HG03280 (cell line): ENCODE data around the gene NFATC4.
"Not testable (repeated sequence)": the region's sequence is repeated elsewhere in the genome, so short reads cannot be mapped to it uniquely, and the experiment has no call there.

Experiments used
- ATAC-seq: cut with Tn5 transposase; IDR thresholded peaks from one replicate; pipeline ENCODE4 v1.9.1; 2021; ENCODE audit warnings: mild to moderate bottlenecking, moderate library complexity; ENCODE audit not compliant: unreplicated experiment

NFATC4 gene

DNA sequence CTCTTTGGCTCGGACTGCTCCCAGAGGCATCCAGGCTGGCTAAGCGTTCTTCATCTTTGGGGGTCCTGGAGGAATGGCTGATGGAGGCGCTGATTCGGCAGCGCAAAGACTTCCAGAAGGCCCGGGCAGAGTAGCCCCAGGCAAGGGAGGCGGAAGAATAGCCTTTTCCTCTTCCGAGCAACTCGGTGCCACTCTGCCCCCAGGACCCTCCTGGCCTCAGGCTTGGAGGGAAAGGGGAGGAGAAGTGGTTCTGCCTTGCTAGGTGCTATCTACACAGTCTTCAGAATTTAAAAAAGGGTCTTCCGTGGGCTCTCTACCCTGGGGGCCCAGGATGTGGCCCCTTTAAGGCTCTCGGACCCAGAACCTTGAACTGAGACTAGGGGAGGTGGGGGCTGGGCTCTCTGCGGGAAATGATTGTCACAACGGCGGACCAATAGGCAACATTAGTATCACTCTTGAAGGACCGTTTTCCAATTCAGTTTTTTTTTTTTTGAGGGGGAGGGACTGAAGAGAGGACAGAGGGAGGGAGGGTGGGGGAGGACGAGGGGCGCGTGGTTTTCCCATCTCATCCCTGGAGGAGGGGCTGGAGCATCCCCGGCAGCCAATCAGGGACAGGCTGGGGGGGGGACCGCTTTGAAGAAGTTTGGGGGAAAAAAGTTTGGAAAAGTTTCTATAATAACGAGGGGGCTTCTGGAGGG is at the start of gene NFATC4:
NFATC4 (plus strand) TSS at position 671 of the 698 bp plus-strand sequence. CDS start 157 bp downstream, outside the sequence.
- no peak for ATAC-seq

DNA sequence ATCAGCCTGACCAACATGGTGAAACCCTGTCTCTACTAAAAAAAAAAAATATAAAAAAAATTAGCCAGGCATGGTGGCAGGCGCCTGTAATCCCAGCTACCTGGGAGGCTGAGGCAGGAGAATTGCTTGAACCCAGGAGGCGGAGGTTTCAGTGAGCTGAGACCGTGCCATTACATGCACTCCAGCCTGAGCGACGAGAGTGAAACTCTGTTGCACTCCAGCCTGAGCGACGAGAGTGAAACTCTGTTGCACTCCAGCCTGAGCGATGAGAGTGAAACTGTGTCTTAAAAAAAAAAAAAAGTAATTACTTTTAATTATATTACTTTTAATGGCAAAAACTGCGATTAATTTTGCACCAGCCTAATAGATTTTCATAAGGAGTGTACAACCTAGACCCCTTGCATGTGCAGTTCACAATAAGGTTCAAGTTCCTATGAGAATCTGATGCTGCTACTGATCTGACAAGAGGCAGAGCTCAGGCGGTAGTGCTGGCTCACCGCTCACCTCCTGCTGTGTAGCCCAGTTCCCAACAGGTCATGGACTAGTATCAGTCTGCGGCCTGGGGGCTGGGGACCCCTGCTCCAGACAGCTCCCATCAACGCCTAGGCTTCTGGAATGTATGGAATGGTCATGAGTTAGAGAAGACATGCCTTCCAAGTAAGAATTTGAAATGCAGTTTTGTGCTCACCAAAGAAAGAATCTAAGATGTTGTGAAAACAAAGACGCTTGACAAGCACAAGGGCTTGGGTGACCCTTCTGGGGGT is 46.6 kb upstream of the NFATC4 start:
- ATAC-seq = no peak

DNA sequence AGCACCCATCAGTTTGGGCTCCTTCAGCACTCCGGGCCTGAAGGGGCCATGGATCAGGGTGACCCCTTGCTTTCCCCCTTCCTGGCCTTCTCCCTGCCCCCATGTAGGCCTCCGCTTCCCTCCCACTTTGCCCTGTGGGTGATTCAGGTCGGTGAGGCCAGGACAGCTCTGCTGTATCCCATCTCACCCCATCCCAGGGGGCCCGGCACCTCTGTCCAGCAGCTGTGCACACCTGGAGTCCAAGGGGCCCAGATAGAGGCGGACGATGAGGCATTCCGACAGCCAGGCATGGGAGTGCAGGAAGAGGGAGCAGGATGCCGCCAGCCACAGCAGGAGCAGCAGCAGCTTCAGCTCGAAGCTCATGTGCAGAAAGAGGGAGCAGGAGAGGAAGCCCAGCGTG is 45.3 kb upstream of the NFATC4 start:
- no peak for ATAC-seq

DNA sequence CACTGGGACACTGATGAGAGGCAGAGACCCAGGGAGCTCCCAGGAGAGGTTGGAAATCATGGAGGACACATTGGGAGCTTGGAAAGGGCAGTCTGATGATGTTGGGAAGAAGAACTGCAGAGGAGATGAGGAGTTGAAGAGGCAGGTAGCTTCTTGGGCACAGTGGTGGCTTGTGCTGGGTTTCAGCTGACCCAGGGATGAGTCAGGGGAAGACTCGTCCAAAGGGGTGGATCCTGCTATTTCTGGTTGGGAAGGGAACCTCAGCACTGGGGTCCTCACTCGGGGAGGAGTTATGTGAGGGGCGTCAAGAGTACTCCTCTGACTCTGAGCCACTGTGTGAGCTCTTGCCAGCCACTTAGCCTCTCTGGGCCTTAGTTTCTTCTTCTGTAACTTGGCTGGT is 44.6 kb upstream of the NFATC4 start:
- no peak for ATAC-seq

DNA sequence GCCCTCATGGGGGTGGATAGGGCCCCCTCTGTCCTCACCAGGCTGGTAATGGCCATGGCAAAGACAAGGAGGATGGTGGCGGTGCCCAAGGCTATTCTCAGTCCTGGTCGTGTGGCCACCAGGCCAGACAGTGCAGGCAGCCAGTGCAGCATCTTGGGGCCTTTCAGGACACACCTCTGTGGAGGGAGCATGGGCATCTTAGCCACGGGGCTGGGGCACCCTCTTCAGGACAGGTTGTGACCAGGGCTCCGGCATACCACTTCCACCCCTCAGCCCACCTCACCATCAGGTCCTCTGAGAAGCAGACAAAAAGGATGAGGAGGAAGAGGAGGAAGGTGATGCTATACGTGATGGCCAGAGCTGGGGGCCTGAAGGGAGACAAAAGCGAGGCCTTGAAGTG is 44.0 kb upstream of the NFATC4 start:
- no peak for ATAC-seq

DNA sequence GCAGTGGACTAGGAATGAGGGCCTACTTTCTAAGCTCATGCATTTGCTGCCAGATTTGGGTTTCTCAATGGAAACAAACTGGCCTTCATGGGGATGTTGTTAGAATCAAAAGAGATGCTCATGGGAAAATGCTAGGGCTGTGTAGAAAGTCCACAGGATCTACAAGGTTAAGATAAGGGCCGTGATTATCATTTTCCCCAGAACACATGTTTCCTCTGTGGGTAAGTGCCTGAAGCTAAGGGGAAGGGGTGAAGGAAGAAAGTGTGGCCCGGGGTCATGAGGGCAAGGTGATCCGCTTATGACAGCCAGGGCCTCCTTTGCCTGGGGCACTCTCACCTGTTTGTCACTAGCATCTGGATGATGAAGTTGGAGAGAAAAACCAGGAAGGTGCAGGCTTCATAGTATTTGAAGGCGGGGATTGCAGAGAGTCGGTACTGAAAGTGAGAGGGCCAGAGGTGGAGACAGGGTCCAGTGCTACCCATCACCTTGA is 42.9 kb upstream of the NFATC4 start:
- ATAC-seq = no peak

DNA sequence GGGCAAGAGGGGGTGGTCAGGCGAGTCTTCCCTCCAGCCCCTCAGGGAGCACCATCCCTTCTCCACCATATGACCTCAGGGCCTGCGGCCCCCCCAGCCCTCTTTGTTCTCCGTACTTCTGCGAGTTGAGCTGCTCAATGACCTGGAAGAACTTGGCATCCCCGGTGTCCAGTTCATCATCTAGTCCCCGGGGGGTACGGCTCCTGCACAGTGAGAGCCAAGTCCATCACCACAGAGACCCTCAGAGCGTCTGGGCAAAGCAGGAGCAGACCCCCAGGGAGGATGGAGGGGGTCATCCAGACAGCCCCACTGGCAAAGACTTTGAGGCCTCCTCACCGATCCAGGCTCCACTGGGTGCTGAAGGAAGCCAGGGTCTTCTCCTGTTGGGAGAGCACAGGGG is 42.0 kb upstream of the NFATC4 start:
- ATAC-seq = no peak

DNA sequence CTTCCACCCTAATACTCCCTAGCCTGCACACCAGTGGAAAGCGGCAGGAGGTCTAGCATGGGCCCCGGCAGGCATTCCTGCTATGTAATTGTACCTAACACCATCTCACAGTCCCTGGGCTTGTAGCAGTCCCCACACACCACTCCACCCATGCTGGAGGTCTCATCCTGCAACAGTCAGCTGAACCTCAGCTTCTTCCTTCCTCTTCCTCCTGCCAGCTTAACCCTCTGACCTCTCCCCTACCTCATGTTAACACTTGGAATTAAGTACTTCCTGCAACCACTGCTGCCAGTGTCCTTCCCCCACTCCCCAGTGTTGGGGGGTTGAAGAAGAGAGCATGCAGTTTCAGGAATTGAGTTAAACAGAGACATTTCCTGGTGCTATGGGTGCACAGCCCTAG is 40.7 kb upstream of the NFATC4 start:
- no peak for ATAC-seq

DNA sequence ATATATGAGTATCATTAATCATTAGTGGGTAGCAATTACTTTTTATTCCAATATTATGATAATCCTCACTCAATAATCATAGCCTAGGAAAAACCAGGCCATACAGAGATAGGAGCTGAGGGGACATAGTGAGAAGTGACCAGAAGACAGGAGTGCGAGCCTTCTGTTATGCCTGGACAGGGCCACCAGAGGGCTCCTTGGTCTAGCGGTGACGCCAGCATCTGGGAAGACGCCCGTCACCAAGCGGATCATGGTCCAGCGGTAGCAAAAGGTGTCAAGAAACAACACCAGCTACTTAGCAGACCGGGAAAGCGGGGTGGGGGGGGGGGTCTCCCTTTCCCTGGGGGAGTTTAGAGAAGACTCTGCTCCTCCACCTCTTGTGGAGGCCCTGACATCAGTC is 40.1 kb upstream of the NFATC4 start:
- ATAC-seq = not testable (repeated sequence)

DNA sequence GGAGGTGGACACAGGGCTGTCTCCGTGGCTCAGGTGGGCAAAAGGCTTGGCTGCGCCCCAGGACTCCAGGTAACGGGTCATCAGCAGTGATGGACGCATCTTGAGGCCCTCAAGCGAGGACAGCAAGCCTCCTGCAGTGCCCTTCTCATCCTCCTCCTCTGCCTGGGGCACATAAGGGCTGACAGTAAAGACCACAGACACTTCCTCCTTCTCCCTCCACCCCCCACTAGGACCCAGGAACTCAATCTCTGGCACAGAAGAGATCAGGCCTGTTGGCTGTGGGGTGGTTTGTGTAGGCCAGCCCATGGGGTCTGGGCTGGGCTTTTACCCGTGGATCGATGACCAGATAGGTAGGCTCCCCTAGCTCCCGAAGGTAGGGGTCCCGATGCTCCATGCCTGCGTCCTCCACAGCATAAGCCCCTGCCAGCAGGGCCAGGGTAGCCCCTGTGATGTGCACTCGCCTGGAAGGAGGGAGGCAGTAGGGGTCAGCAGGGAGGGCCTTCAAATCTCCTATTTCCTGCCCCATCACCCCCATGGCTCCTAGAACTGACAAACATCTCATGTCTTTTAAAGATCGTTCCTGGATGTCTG is 38.8 kb upstream of the NFATC4 start:
- ATAC-seq = no peak

DNA sequence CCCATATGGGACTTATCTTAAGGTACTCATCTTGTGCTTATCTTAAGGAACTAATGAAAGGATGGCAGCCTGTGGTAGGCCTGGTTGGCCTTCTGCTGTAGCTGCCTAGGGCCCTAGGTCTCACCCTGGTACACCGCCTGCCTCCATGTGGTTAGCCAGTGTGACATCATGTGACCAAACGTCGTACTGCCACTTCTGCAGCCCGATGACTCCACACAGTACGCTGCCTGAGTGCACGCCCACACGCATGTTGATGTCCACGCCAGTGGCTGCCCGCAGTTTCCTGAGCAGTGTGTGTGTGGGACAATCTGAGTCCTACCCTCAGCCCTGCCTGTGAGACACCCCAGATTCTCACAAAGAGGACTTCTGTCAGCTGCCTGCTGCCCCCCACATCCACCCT is 38.2 kb upstream of the NFATC4 start:
- ATAC-seq = no peak

DNA sequence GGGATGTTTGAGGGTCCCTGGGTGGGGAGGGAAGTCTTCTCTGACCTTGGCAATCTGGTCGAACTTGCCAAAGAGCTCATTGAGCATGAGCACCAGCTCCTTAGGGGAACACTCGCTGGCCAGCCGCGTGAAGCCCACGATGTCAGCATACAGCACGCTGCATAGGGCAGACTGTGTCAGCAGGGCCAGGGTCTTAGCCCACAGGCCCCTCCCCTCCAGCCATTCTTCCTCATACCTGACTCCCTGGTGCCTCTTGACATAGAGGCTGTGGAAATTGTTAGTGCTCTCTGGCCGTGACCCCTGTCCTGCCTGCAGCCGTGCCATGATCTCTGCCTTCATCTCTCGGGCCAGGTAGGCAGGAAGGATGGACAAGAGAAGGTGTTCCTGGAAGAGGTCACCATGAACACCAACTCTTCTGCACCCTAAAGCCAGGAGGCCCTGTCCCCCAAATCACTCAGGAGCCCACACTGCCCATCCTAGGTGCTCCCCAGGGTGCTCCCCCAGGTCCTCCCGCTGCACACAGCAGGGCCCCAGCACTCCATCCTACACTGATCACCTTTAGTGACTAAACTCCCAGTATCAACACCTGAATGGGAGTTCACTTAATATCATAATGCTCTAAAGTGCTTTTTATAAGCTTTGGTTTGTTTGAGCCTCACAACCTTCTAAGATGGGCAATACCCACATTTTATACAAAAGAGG is 36.9 kb upstream of the NFATC4 start:
- no peak for ATAC-seq

DNA sequence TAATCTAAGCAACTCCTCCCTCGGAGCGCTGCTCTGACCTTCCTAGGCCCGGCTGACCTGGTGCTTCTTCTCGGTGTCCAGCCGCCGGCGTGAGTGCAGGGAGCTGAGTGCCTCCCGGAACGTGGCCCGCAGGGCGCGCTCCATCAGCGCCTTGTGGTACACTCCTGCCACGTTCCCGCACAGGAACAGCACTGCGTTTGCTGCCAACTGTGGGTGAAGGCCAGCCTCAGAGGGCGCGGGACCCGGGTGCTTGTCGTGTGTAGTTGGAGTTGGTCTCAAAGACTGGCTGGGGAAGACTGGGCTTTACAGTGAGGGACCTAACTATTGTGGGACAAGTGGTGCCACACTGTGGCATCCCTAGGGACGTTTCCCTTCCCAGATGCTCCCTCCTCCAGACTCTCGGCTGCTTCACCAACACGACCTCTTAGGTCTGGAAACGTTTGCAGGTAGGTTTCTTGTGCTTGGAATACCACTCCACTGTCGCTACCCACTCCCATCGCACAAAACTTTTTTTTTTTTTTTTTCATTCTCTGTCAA is 36.2 kb upstream of the NFATC4 start:
- ATAC-seq = no peak

DNA sequence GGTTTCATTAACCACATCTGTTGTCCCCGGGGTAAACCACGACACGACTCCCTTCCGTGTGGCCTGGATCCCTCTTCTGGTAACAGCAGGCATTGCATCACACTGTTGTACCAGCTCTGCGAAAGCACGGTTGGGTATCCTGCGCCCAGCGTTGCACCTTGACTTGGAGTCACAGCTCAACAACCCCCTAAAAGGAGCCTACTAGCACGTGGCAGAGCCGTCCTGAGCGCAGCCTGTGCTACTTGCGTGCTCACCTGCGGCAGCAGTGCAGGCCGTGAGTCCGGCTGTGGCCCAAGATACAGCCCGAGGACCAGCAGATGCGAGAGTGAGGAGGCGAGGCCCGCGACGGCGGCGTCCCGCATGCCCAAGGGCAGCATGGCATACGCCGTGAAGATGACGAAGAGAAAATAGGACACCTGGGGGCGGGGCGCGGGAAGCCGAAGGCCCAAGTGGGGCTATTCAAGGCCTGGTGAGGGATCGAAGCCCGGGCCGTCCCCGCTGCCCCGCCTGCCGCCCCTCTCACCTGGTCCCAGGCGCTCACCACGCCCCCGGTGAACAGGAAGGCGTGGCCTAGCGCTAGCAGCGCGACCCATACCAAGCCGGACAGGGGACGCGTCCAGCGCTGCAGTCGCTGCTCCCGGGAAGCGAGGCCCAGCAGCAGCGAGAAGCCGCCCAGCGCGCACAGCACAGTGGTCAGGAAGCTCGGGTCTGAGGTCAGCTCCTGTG is 35.6 kb upstream of the NFATC4 start:
- peak; percentile 82 for ATAC-seq

DNA sequence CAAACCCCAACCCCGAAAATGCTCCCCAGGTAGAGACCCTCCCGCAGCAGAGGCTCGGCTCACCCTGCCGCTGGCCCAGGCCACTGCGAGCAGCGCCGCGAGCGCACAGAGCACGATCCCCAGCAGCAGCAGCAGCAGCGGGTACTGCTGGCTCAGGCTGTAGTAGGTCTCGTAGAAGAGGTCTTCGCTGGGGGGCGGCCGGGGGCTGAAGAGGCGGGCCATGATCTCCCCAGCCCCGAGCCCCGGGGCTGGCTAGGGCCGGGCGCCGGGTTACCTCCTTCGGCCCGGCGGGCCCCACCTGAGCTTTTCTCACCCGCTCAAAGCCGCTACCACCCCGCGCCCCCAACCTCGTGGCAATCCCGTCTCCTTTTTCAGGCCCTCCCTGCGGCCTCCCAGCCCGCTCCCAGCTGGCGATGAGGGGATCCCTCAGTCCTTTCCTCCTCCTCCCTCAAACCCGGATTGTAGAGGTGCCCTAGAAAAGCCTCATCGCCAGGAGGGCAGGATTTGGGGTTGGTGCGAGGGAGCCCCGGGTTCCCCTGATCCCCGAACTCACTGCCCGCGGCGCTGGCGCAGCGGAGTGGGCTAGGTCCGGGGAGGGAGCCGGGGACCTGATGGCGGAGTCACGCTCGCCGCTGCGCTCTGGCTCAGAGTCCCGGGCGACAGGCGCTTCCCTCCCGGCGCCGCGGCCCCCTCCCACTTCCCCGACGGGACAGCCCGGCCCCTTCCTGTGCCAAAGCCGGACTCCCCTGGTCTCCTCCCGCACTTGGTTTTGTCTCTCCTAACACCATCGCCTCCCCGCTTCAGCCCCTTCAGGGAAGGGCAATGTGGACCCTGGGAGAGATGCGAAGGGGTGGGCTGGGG is 33.3 kb upstream of the NFATC4 start, which contains the start of gene ADCY4:
ADCY4 (minus strand) TSS at position 641 of the 861 bp plus-strand sequence; CDS start at position 222, 419 bp downstream.
- ATAC-seq = no peak

DNA sequence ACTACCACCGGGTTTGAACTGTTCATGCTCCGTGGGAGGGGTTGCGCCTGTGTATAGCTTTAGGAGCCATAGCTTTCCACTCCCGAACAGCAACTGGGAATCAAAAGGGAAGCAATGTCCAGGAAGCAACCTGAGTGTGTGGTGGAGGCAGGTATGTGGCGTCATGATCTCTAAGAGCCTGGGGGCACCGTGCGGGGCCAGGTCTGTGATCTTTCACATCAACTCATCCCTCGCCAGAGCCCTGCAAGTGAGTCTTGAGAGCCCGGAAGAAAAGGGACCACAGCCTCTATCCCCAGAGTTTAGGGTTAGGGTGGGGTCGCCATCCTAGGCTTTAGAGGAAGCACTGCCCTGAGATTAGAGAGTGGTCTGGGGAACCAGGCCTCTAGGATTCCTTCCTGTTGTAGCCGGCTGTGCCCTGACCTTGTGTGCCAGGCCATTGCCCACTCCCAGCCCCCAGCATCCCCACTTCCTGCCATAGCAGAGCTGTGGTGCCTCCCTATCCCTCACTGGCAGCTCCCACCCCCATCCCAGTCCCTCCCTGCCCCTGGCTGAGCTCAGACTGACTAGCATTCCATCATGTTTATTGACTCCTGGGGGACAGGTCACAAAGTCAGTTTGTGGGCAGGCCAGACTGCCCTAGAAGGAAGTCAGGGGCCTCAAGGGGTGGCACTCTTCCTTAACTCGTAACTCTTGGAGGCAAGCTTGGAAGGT is 32.4 kb upstream of the NFATC4 start:
- ATAC-seq = no peak

DNA sequence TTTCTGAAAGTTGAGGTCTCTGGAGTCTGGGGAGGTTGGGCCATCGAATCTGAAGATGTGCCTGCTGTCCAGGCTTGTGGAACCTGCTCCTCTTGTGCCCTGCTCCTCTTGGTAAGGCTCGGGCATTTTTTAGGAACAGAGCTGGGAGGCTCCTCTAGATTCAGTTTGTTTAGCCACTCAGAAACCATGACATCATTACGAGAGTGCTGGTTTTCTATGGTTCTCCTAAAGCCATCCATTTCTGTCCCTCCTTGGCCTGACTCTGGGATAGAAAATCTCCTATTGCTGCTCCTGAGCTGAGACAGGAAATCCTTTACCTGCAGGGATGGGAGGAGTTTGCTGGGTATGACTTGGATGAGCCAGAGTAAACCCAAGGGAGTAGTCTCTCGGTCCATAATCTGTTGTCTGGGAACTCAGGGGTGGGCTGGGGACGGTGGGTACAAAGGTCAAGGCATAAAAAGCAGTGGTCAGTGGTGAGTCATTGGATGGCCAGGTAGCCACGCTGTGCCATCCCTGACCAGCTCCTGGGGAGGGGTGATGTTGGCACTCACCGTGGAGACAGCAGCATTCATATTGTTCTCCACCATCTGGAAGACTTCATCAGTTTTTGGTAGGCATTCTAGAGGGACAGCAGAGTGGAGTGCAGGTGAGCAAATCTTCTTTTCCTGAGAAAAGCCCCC is 30.7 kb upstream of the NFATC4 start:
- no peak for ATAC-seq

DNA sequence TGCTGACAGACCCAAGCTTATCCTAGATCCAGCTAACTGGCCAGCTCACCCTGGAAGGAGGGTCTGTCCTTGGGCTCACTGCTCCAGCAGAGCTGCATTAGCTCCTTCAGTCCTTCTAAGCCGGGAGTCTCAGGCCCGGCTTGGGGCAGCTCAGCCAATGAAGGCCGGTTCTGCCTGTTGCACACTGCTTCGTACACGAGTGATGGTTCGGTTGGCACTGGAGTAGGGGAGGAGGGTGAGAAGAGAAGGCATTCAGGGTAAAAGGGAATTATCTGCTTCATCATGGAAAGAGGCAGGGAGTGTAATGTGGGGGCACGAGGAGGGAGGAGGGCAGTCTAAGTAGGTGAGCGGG is 30.2 kb upstream of the NFATC4 start:
- ATAC-seq = no peak
